Measurements from ENCODE around the gene ELP4. TPM values are rescaled to one million over a fixed set of nuclear protein-coding genes. Genes with fewer than 3 reads are reported as not detected.

Gene ELP4
- total and polyA plus RNA-seq, 11 donors = 8.5 to 20.7 (median 14.1) TPM

GRCh38 chr11:31521497-31522150, 12.1 kb downstream of the ELP4 start:
- no peaks in the 10 kb centered on the region for H3K4me1 ChIP-seq
- no peak overlapping the region for H3K27ac ChIP-seq
- H3K9me3 ChIP-seq = peaks cover 0 to 8% (median 0%) of the 10 kb centered on the region in 12 donors
- TF ChIP-seq POLR2A (IDR thresholded peaks at IDR 0.05) (no peak), CTCF (IDR thresholded peaks at IDR 0.05) (no peak)
- H3K36me3 ChIP-seq = peaks cover 0 to 14% (median 0%) of the 10 kb centered on the region in 9 donors
- DNase-seq (no peak), ATAC-seq (no peak)
- no peak overlapping the region for H3K4me3 ChIP-seq
- intact Hi-C loops (cut with DNase I) = no loop called here
- no peaks in the 10 kb centered on the region for H3K27me3 ChIP-seq

- no peak for TF ChIP-seq POLR2A (IDR thresholded peaks at IDR 0.05)
- TF ChIP-seq CTCF (IDR thresholded peaks at IDR 0.05) = no peak
- peaks cover 0 to 3% (median 0%) of the 10 kb centered on the region in 9 donors for H3K36me3 ChIP-seq
- 67 to 82% (median 71%) methylated on average over 2 of the region's 2 CpGs for WGBS, 4 donors
- H3K9me3 ChIP-seq = peaks cover 0 to 3% (median 0%) of the 10 kb centered on the region in 12 donors
- DNase-seq (no peak), ATAC-seq (no peak)
- intact Hi-C loops (cut with DNase I) = no loop called here
- H3K4me1 ChIP-seq = no peaks in the 10 kb centered on the region
- no peaks in the 10 kb centered on the region for H3K27me3 ChIP-seq
- H3K4me3 ChIP-seq = no peak overlapping the region
- H3K27ac ChIP-seq = no peak overlapping the region
Measured at GRCh38 chr11:31529189-31529588, 19.6 kb downstream of the ELP4 start.

- no peaks in the 10 kb centered on the region for H3K27me3 ChIP-seq
- H3K36me3 ChIP-seq = no peaks in the 10 kb centered on the region
- no peak overlapping the region for H3K27ac ChIP-seq
- TF ChIP-seq CTCF (IDR thresholded peaks at IDR 0.05) (no peak), POLR2A (IDR thresholded peaks at IDR 0.05) (no peak)
- H3K9me3 ChIP-seq = no peaks in the 10 kb centered on the region
- DNase-seq (no peak), ATAC-seq (no peak)
- H3K4me1 ChIP-seq = no peaks in the 10 kb centered on the region
- intact Hi-C loops (cut with DNase I) = no loop called here
- H3K4me3 ChIP-seq = no peak overlapping the region
Measured at GRCh38 chr11:31529701-31530100, 20.1 kb downstream of the ELP4 start.

- no peak overlapping the region for H3K4me3 ChIP-seq
- no peak for DNase-seq
- no peaks in the 10 kb centered on the region for H3K27me3 ChIP-seq
- no peak for ATAC-seq
- H3K27ac ChIP-seq = no peak overlapping the region
- no peaks in the 10 kb centered on the region for H3K9me3 ChIP-seq
- WGBS, 4 donors = 86 to 94% (median 92%) methylated on average over 1 of the region's 1 CpG
- H3K36me3 ChIP-seq = peaks cover 0 to 4% (median 0%) of the 10 kb centered on the region in 9 donors
- TF ChIP-seq CTCF (IDR thresholded peaks at IDR 0.05) (no peak), POLR2A (IDR thresholded peaks at IDR 0.05) (no peak)
- intact Hi-C loops (cut with DNase I) = no loop called here
- no peaks in the 10 kb centered on the region for H3K4me1 ChIP-seq
Measured at GRCh38 chr11:31531293-31531692, 21.7 kb downstream of the ELP4 start.
